ENCODE measurements around the gene ZDHHC21.

- TF ChIP-seq CTCF (IDR thresholded peaks at IDR 0.05) (no peak), POLR2A (IDR thresholded peaks at IDR 0.05) (no peak)
Measured at GRCh38 chr9:14690948-14691730, 2.1 kb downstream of the ZDHHC21 start.
